GM06990 (cell line): ENCODE data around the gene HPCAL1.

Source experiments
- DNase-seq: peaks from one replicate; pipeline ENCODE4 v3.0.0-alpha.2; 2011; ENCODE audit not compliant: insufficient read length; ENCODE audit errors: extremely low read depth
- H3K27me3 ChIP-seq: replicated peaks from 2 replicates; pipeline ENCODE4 v1.6.0; 2011; ENCODE audit warnings: low read length; ENCODE audit not compliant: control insufficient read depth, insufficient read depth
- H3K36me3 ChIP-seq: 2 replicates; pipeline ENCODE4 v1.5.1; 2011; ENCODE audit warnings: low read length; ENCODE audit not compliant: control insufficient read depth, insufficient read depth
- H3K4me3 ChIP-seq: replicated peaks from 2 replicates; pipeline ENCODE4 v1.5.1; 2011; ENCODE audit warnings: low read depth, mild to moderate bottlenecking, control low read depth, low read length
- CTCF ChIP-seq: IDR thresholded peaks from 2 replicates; pipeline ENCODE4 v1.5.1; 2011; ENCODE audit warnings: low read length, control low read depth, mild to moderate bottlenecking, inconsistent platforms; ENCODE audit not compliant: insufficient read depth, poor library complexity, severe bottlenecking

The HPCAL1 gene

GRCh38 chr2:10278029-10278762 lies 24.5 kb upstream of the HPCAL1 start:
- Histone ChIP-seq H3K27me3 (peaks cover 2% of the 10 kb centered on the region), H3K36me3 (no peaks in the 10 kb centered on the region), H3K4me3 (no peak overlapping the region)
- no peak for DNase-seq
- no peak for TF ChIP-seq CTCF

- no peaks in the 10 kb centered on the region; the same call in none of the 2 replicates for H3K27me3 ChIP-seq
- H3K4me3 ChIP-seq: no peak overlapping the region
- TF ChIP-seq CTCF: no peak
- H3K36me3 ChIP-seq: no peaks in the 10 kb centered on the region
- DNase-seq: no peak
Observed at GRCh38 chr2:10278763-10279471, 23.8 kb upstream of the HPCAL1 start.

GRCh38 chr2:10279472-10279870 lies 23.2 kb upstream of the HPCAL1 start:
- Histone ChIP-seq H3K36me3 (no peaks in the 10 kb centered on the region), H3K27me3 (no peaks in the 10 kb centered on the region; the same call in none of the 2 replicates)
- no peak for TF ChIP-seq CTCF

GRCh38 chr2:10279946-10280463 lies 22.7 kb upstream of the HPCAL1 start:
- H3K4me3 ChIP-seq: no peak overlapping the region
- H3K36me3 ChIP-seq: no peaks in the 10 kb centered on the region
- no peaks in the 10 kb centered on the region; the same call in none of the 2 replicates for H3K27me3 ChIP-seq
- TF ChIP-seq CTCF: no peak
- DNase-seq: no peak

More at GRCh38 chr2:10279472-10279870, 23.2 kb upstream of the HPCAL1 start:
- no peak for DNase-seq
- no peak overlapping the region for H3K4me3 ChIP-seq

- no peak for TF ChIP-seq CTCF
- H3K36me3 ChIP-seq: no peaks in the 10 kb centered on the region
- DNase-seq: no peak
- no peak overlapping the region for H3K4me3 ChIP-seq
- H3K27me3 ChIP-seq: no peaks in the 10 kb centered on the region; the same call in none of the 2 replicates
Observed at GRCh38 chr2:10281891-10282290, 20.8 kb upstream of the HPCAL1 start.
